Right atrium auricular region (tissue), 2 donors: ENCODE results near the gene SLC34A1. TPM values are rescaled to one million over a fixed set of nuclear protein-coding genes. Genes with fewer than 3 reads are reported as not detected.
A peak's percentile ranks its signal among the peaks of the same experiment; 100 is the strongest.

Experiments
- DNase-seq: peaks from one replicate; pipeline ENCODE4 v3.0.0-alpha.2; 2019; ENCODE audit warnings: low spot score
- H3K27ac ChIP-seq, 2 donors: fragments of 200-600 bp; sonication (generic); 1 replicate in 1 of 2; 2 replicates in 1 of 2; pipeline ENCODE4 v1.5.1; 2016 to 2019
- H3K27me3 ChIP-seq, 2 donors: fragments of 200-600 bp; sonication (generic); one replicate each; pipeline versions ENCODE4 v1.5.1 to v1.6.0; 2017 to 2019
- H3K36me3 ChIP-seq: fragments of 200-600 bp; sonication (generic); one replicate; pipeline ENCODE4 v1.5.1; 2016
- H3K4me1 ChIP-seq, 2 donors: fragments of 200-600 bp; sonication (generic); one replicate each; pipeline versions ENCODE4 v1.5.1 to v1.6.0; 2017 to 2019
- H3K4me3 ChIP-seq, 2 donors: fragments of 200-600 bp; sonication (generic); 1 replicate in 1 of 2; 2 replicates in 1 of 2; pipeline ENCODE4 v1.5.1; 2017 to 2019; ENCODE audit warnings: mild to moderate bottlenecking in 1 of 2, moderate library complexity in 1 of 2
- H3K9me3 ChIP-seq, 2 donors: fragments of 200-600 bp; sonication (generic); one replicate each; pipeline ENCODE4 v1.5.1; 2019
- CTCF ChIP-seq, 2 donors: fragments of 200-600 bp; sonication (generic); IDR thresholded peaks; one replicate each; pipeline ENCODE4 v1.5.1; 2019; ENCODE audit warnings: antibody characterized with exemption in 2 of 2
- total RNA-seq, 2 donors: library from RNA; depleted of rRNA; stranded (reverse); fragments of >200 nt; gene quantifications; one replicate each; pipeline ENCODE4 v1.1.0, GENCODE V29; 2016

The SLC34A1 gene
- total RNA-seq, 2 donors from 2014 or later, result not detected

GRCh38 chr5:177430140-177430951 lies 46.1 kb downstream of the SLC34A1 start:
- Histone ChIP-seq H3K9me3 (no peaks in the 10 kb centered on the region), H3K27me3 (no peaks in the 10 kb centered on the region), H3K36me3 (peaks cover 35% of the 10 kb centered on the region), H3K4me1 (peaks cover 0 to 36% of the 10 kb centered on the region in 2 donors), H3K27ac (peak overlapping the region in 1 of 2 donors; percentile 16), H3K4me3 (no peak overlapping the region)
- no peak for DNase-seq
- no peak for TF ChIP-seq CTCF (IDR thresholded peaks at IDR 0.05)

- Histone ChIP-seq H3K9me3 (no peaks in the 10 kb centered on the region), H3K4me3 (no peak overlapping the region), H3K36me3 (peaks cover 41% of the 10 kb centered on the region), H3K27me3 (no peaks in the 10 kb centered on the region), H3K27ac (peak overlapping the region in 1 of 2 donors; percentile 16), H3K4me1 (peaks cover 0 to 30% of the 10 kb centered on the region in 2 donors)
- no peak for TF ChIP-seq CTCF (IDR thresholded peaks at IDR 0.05)
- no peak for DNase-seq
Observed at GRCh38 chr5:177430972-177431316, 46.7 kb downstream of the SLC34A1 start.

- no peak overlapping the region for H3K4me3 ChIP-seq
- H3K36me3 ChIP-seq, result peaks cover 47% of the 10 kb centered on the region
- no peak for TF ChIP-seq CTCF (IDR thresholded peaks at IDR 0.05)
- peaks cover 0 to 30% of the 10 kb centered on the region in 2 donors for H3K4me1 ChIP-seq
- H3K27me3 ChIP-seq, result no peaks in the 10 kb centered on the region
- no peak for DNase-seq
- H3K27ac ChIP-seq, result peak overlapping the region in 1 of 2 donors; percentile 35
- H3K9me3 ChIP-seq, result no peaks in the 10 kb centered on the region
Observed at GRCh38 chr5:177431317-177432142, 47.3 kb downstream of the SLC34A1 start.

GRCh38 chr5:177432143-177432838 lies 48.1 kb downstream of the SLC34A1 start:
- TF ChIP-seq CTCF (IDR thresholded peaks at IDR 0.05), result no peak
- Histone ChIP-seq H3K4me3 (no peak overlapping the region), H3K27me3 (no peaks in the 10 kb centered on the region), H3K27ac (peak overlapping the region in 1 of 2 donors; percentile 35), H3K9me3 (no peaks in the 10 kb centered on the region), H3K36me3 (peaks cover 52% of the 10 kb centered on the region), H3K4me1 (peaks cover 0 to 25% of the 10 kb centered on the region in 2 donors)
- no peak for DNase-seq

GRCh38 chr5:177432839-177433657 lies 48.8 kb downstream of the SLC34A1 start:
- Histone ChIP-seq H3K36me3 (peaks cover 60% of the 10 kb centered on the region), H3K4me1 (peaks cover 0 to 18% of the 10 kb centered on the region in 2 donors), H3K27me3 (no peaks in the 10 kb centered on the region), H3K27ac (peak overlapping the region in 1 of 2 donors; percentile 15), H3K9me3 (no peaks in the 10 kb centered on the region), H3K4me3 (no peak overlapping the region)
- DNase-seq, result no peak
- no peak for TF ChIP-seq CTCF (IDR thresholded peaks at IDR 0.05)
